ENCODE data around the gene RNF213.

Gene RNF213

DNA sequence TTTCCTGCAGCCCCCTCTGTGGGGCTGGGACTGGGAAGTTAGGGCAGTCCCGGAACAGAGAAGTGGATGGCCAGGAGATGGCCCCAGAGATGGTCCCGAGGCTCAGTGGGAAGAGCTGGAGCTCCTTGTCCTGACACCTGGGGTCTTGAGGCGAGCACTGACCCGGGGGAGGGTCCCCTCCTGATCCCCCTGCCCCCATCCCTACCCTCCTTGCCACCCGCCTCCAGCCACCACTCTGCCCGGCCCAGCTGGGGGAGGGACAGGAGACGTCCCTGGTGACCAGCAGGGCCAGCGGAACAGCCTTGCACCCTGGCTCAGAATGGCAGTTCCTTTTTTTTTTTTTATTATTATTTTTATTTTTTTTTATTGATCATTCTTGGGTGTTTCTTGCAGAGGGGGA lies 13.9 kb upstream of the RNF213 start:
- H3K9ac ChIP-seq (ENCODE audit: low read length): no peak overlapping the region
- H3K9me3 ChIP-seq (ENCODE audit: low read length): no peaks in the 10 kb centered on the region
- H3K4me3 ChIP-seq (ENCODE audit: low read depth, low read length, poor library complexity, severe bottlenecking): no peak overlapping the region
- H4K20me1 ChIP-seq (ENCODE audit: insufficient read depth, low read length): no peaks in the 10 kb centered on the region
- H3K4me2 ChIP-seq (ENCODE audit: low read length): no peak overlapping the region
- H3K79me2 ChIP-seq (ENCODE audit: insufficient read depth, low read length): no peaks in the 10 kb centered on the region
- no peaks in the 10 kb centered on the region for H3K36me3 ChIP-seq (ENCODE audit: insufficient read depth, low read length)
- no peak overlapping the region for H2AFZ ChIP-seq (ENCODE audit: low read length)
- H3K9me2 ChIP-seq (ENCODE audit: low read depth, low read length): no peaks in the 10 kb centered on the region
- no peaks in the 10 kb centered on the region for H3K4me1 ChIP-seq (ENCODE audit: insufficient read depth, low read length, severe bottlenecking)
- no peak overlapping the region for H3K27ac ChIP-seq (ENCODE audit: low read depth, low read length, poor library complexity, severe bottlenecking)
- TF ChIP-seq EZH2 (IDR thresholded peaks at IDR 0.05; ENCODE audit: borderline replicate concordance, low read length): no peak
- TF ChIP-seq, protein P1, sequence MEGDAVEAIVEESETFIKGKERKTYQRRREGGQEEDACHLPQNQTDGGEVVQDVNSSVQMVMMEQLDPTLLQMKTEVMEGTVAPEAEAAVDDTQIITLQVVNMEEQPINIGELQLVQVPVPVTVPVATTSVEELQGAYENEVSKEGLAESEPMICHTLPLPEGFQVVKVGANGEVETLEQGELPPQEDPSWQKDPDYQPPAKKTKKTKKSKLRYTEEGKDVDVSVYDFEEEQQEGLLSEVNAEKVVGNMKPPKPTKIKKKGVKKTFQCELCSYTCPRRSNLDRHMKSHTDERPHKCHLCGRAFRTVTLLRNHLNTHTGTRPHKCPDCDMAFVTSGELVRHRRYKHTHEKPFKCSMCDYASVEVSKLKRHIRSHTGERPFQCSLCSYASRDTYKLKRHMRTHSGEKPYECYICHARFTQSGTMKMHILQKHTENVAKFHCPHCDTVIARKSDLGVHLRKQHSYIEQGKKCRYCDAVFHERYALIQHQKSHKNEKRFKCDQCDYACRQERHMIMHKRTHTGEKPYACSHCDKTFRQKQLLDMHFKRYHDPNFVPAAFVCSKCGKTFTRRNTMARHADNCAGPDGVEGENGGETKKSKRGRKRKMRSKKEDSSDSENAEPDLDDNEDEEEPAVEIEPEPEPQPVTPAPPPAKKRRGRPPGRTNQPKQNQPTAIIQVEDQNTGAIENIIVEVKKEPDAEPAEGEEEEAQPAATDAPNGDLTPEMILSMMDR (IDR thresholded peaks at IDR 0.05; ENCODE audit: low read length): no peak
- H3F3A ChIP-seq (ENCODE audit: insufficient read depth, low read length): no peaks in the 10 kb centered on the region
- peaks cover 24% of the 10 kb centered on the region; the same call in 1 of the 2 replicates for H3K27me3 ChIP-seq (ENCODE audit: insufficient read depth, low read length)

DNA sequence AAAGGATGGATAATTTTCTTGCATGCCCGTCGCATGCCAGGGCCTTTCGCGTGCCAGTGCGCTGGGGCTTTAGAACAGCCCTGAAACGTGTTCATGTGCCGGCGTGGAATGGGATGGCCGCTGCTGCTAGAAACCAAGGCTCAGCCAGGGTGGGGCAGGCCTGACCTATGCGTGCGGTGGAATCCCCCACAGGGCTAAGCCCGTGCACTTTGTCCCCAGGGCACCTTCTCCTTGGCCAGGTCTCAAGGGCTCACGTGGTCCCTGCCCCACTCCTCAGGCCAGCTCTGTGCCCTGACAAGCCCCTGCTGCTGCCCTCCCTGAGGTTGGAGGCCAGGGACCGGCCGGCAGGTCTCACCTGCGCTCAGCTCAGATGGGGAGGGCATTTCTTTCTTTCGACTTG lies 13.1 kb upstream of the RNF213 start:
- Histone ChIP-seq H3K27ac (ENCODE audit: low read depth, low read length, poor library complexity, severe bottlenecking) (no peak overlapping the region), H3K36me3 (ENCODE audit: insufficient read depth, low read length) (no peaks in the 10 kb centered on the region), H3K4me1 (ENCODE audit: insufficient read depth, low read length, severe bottlenecking) (no peaks in the 10 kb centered on the region), H3K27me3 (ENCODE audit: insufficient read depth, low read length) (peaks cover 29% of the 10 kb centered on the region; the same call in 1 of the 2 replicates), H3K9ac (ENCODE audit: low read length) (no peak overlapping the region), H3K9me3 (ENCODE audit: low read length) (no peaks in the 10 kb centered on the region), H3K4me2 (ENCODE audit: low read length) (no peak overlapping the region), H3K9me2 (ENCODE audit: low read depth, low read length) (no peaks in the 10 kb centered on the region), H3K79me2 (ENCODE audit: insufficient read depth, low read length) (no peaks in the 10 kb centered on the region), H4K20me1 (ENCODE audit: insufficient read depth, low read length) (no peaks in the 10 kb centered on the region), H3F3A (ENCODE audit: insufficient read depth, low read length) (no peaks in the 10 kb centered on the region), H3K4me3 (ENCODE audit: low read depth, low read length, poor library complexity, severe bottlenecking) (no peak overlapping the region), H2AFZ (ENCODE audit: low read length) (no peak overlapping the region)
- TF ChIP-seq EZH2 (IDR thresholded peaks at IDR 0.05; ENCODE audit: borderline replicate concordance, low read length): no peak
- TF ChIP-seq, protein P1 (IDR thresholded peaks at IDR 0.05; ENCODE audit: low read length): no peak

- H3K9me2 ChIP-seq (ENCODE audit: low read depth, low read length): no peaks in the 10 kb centered on the region
- no peaks in the 10 kb centered on the region for H3K9me3 ChIP-seq (ENCODE audit: low read length)
- H3K4me3 ChIP-seq (ENCODE audit: low read depth, low read length, poor library complexity, severe bottlenecking): no peak overlapping the region
- no peak overlapping the region for H2AFZ ChIP-seq (ENCODE audit: low read length)
- H4K20me1 ChIP-seq (ENCODE audit: insufficient read depth, low read length): no peaks in the 10 kb centered on the region
- TF ChIP-seq EZH2 (IDR thresholded peaks at IDR 0.05; ENCODE audit: borderline replicate concordance, low read length): no peak
- TF ChIP-seq, protein P1 (IDR thresholded peaks at IDR 0.05; ENCODE audit: low read length): no peak
- H3K27ac ChIP-seq (ENCODE audit: low read depth, low read length, poor library complexity, severe bottlenecking): no peak overlapping the region
- H3K9ac ChIP-seq (ENCODE audit: low read length): no peak overlapping the region
- no peak overlapping the region for H3K4me2 ChIP-seq (ENCODE audit: low read length)
- H3K27me3 ChIP-seq (ENCODE audit: insufficient read depth, low read length): peaks cover 29% of the 10 kb centered on the region; the same call in 1 of the 2 replicates
- H3K4me1 ChIP-seq (ENCODE audit: insufficient read depth, low read length, severe bottlenecking): no peaks in the 10 kb centered on the region
- no peaks in the 10 kb centered on the region for H3F3A ChIP-seq (ENCODE audit: insufficient read depth, low read length)
- no peaks in the 10 kb centered on the region for H3K36me3 ChIP-seq (ENCODE audit: insufficient read depth, low read length)
- H3K79me2 ChIP-seq (ENCODE audit: insufficient read depth, low read length): no peaks in the 10 kb centered on the region
Observed at GRCh38 chr17:80248001-80248893, 12.4 kb upstream of the RNF213 start.
